Left ventricle myocardium inferior (tissue), 1 donor: Measurements from ENCODE around the gene TMEM255B. TPM values are rescaled to one million over a fixed set of nuclear protein-coding genes. Genes with fewer than 3 reads are reported as not detected.
"Not testable (repeated sequence)": the region's sequence is repeated elsewhere in the genome, so short reads cannot be mapped to it uniquely, and the experiment has no call there.

Experiments
- DNase-seq: peaks from one replicate; pipeline ENCODE4 v3.0.0-alpha.2; 2020
- H3K27ac ChIP-seq: fragments of 200-600 bp; replicated peaks from 2 replicates; pipeline ENCODE4 v1.8.0; 2021
- H3K27me3 ChIP-seq: fragments of 200-600 bp; 2 replicates; pipeline ENCODE4 v1.8.0; 2021; ENCODE audit warnings: low read depth
- H3K36me3 ChIP-seq: fragments of 200-600 bp; 2 replicates; pipeline ENCODE4 v1.8.0; 2021
- H3K4me1 ChIP-seq: fragments of 200-600 bp; 2 replicates; pipeline ENCODE4 v1.8.0; 2021
- H3K4me3 ChIP-seq: fragments of 200-600 bp; 2 replicates; pipeline ENCODE4 v1.8.0; 2021; ENCODE audit warnings: mild to moderate bottlenecking, moderate library complexity
- H3K9me3 ChIP-seq: fragments of 200-600 bp; replicated peaks from 2 replicates; pipeline ENCODE4 v1.8.0; 2021
- intact Hi-C: fragments of 100-400 bp; cut with micrococcal nuclease; formaldehyde crosslinking; loops from one replicate; pipeline ENCODE4 v1.11.0; 2022
- total RNA-seq: library from RNA; stranded (reverse); fragmentation: NEBNext Ultra II Directional; extraction: Animal tissue kit (Norgen Biotek cat#: 25700); gene quantifications from one replicate; pipeline ENCODE4 v1.2.1, GENCODE V29; 2021
- TF ChIP-seq, protein P1 (sequence below): fragments of 200-600 bp; IDR thresholded peaks from 2 replicates; pipeline ENCODE4 v1.8.0; 2021; ENCODE audit warnings: antibody characterized with exemption, mild to moderate bottlenecking, borderline replicate concordance
- donor health status: DM: no; HTN: yes; CAD: no; lungs with severe emphysema.

Gene TMEM255B
- total RNA-seq, 1 donor from 2014 or later, result 7.7 TPM

DNA sequence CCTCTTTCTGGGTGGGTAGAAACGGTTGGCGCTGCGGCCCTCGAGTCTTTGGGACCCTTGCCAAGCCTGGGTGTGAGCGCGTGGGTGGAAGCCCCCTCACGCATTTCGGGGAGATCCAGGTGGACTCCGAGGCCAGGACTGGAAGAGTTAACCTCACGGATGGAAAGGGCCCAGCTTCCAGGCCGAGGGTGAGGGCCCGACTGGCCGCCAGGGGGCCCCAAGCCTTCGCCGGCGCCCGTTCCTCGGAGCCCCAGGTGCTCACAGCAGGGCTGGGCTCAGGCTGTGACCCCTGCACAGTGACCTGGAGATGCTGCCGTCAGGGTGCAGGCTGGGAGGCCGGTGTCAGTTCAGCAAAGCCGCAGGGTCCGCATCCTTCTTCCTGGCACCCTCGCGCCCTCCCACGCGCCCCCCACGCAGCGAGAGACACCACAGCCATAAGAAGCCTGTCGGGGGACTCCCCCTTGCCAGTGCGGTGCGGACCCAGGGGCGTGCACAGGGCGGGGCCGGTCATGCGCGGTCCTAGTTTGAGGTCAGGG, 34.2 kb upstream of the TMEM255B start:
- H3K27ac ChIP-seq, result peak overlapping the region; percentile 92
- peaks cover 25% of the 10 kb centered on the region for H3K4me1 ChIP-seq
- peak overlapping the region; percentile 68 for H3K4me3 ChIP-seq
- peaks cover 4% of the 10 kb centered on the region for H3K27me3 ChIP-seq
- intact Hi-C loops, result no loop called here
- TF ChIP-seq, protein P1, sequence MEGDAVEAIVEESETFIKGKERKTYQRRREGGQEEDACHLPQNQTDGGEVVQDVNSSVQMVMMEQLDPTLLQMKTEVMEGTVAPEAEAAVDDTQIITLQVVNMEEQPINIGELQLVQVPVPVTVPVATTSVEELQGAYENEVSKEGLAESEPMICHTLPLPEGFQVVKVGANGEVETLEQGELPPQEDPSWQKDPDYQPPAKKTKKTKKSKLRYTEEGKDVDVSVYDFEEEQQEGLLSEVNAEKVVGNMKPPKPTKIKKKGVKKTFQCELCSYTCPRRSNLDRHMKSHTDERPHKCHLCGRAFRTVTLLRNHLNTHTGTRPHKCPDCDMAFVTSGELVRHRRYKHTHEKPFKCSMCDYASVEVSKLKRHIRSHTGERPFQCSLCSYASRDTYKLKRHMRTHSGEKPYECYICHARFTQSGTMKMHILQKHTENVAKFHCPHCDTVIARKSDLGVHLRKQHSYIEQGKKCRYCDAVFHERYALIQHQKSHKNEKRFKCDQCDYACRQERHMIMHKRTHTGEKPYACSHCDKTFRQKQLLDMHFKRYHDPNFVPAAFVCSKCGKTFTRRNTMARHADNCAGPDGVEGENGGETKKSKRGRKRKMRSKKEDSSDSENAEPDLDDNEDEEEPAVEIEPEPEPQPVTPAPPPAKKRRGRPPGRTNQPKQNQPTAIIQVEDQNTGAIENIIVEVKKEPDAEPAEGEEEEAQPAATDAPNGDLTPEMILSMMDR, result peak; percentile 86
- no peaks in the 10 kb centered on the region for H3K36me3 ChIP-seq
- H3K9me3 ChIP-seq, result no peaks in the 10 kb centered on the region
- DNase-seq, result peak; percentile 75

- H3K9me3 ChIP-seq, intact Hi-C loops, H3K36me3 ChIP-seq, H3K27me3 ChIP-seq: not testable (repeated sequence)
- H3K4me3 ChIP-seq, result peak overlapping the region; percentile 68
- H3K4me1 ChIP-seq, result peaks cover 25% of the 10 kb centered on the region
- peak overlapping the region; percentile 92 for H3K27ac ChIP-seq
- peak; percentile 60 for DNase-seq
Observed at GRCh38 chr13:113725329-113726105, 33.5 kb upstream of the TMEM255B start.

DNA sequence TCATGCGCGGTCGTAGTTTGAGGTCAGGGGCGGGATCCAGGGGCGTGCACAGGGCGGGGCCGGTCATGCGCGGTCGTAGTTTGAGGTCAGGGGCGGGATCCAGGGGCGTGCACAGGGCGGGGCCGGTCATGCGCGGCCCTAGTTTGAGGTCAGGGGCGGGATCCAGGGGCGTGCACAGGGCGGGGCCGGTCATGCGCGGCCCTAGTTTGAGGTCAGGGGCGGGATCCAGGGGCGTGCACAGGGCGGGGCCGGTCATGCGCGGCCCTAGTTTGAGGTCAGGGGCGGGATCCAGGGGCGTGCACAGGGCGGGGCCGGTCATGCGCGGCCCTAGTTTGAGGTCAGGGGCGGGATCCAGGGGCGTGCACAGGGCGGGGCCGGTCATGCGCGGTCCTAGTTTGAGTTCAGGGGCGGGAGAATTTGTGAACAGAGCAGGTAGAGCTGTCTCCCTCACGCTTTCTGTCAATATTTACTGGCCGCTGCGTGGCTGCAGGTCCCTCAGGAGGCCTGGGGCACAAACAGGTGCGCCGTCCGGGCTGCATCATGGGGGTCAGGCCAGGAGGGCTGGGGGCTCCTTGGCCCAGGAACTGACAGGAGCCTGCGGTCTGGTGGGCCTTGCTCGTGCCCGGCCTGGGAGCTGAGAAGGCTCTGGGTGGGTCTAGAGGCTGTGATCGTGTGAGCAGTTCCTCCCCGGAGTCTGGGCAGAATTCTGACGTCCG, 32.8 kb upstream of the TMEM255B start:
- Histone ChIP-seq H3K4me3 (peak overlapping the region; percentile 54), H3K27me3 (peaks cover 15% of the 10 kb centered on the region), H3K4me1 (peaks cover 25% of the 10 kb centered on the region), H3K27ac (peak overlapping the region; percentile 81)
- DNase-seq, H3K9me3 ChIP-seq, H3K36me3 ChIP-seq, intact Hi-C loops: not testable (repeated sequence)

GRCh38 chr13:113726961-113727411, 32.0 kb upstream of the TMEM255B start:
- no peaks in the 10 kb centered on the region for H3K9me3 ChIP-seq
- peaks cover 25% of the 10 kb centered on the region for H3K4me1 ChIP-seq
- TF ChIP-seq, protein P1, result no peak
- DNase-seq, result no peak
- H3K27ac ChIP-seq, result peak overlapping the region; percentile 81
- peaks cover 17% of the 10 kb centered on the region for H3K27me3 ChIP-seq
- no peak overlapping the region for H3K4me3 ChIP-seq
- H3K36me3 ChIP-seq, result no peaks in the 10 kb centered on the region
- intact Hi-C loops, result no loop called here

- H3K4me3 ChIP-seq, result no peak overlapping the region
- no peaks in the 10 kb centered on the region for H3K9me3 ChIP-seq
- intact Hi-C loops, result no loop called here
- no peak for DNase-seq
- H3K36me3 ChIP-seq, result no peaks in the 10 kb centered on the region
- H3K27ac ChIP-seq, result no peak overlapping the region
- TF ChIP-seq, protein P1, result no peak
- peaks cover 17% of the 10 kb centered on the region for H3K27me3 ChIP-seq
- peaks cover 25% of the 10 kb centered on the region for H3K4me1 ChIP-seq
Observed at GRCh38 chr13:113728571-113729054, 30.4 kb upstream of the TMEM255B start.

DNA sequence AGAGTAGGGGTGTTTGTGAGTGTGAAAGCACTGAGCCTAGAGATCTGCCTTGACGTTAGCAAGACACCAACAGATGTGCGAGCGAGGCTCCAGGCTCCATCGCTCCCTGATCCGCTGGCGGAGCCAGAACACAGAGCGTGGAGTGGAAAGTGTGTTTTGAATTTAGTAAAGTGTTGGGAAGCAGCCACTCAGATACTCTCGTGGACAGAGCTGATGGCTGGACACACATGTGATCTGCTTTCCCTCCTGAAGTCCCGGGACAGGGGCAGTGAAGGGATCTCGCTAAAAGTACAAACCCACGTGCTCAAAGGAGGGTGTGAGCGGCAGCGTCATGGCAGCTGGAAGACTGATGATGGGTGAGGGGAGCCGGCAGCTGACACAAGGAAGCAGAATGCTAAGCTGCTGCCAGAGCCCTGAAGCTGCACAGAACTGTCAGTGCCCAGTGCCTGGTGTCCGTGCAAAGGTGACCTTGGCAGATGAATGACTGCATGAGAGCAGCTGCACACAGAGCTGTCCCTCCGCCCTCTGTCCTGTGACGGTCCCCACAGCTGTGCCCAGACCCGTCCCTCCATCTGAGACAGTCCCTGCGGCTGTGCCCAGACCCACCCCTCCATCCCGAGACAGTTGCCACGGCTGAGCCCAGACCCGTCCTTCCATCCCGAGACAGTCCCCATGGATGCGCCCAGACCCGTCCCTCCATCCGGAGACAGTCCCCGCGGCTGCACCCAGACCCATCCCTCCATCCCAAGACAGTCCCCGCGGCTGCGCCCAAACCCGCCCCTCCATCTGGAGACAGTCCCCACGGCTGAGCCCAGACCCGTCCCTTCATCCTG, 29.6 kb upstream of the TMEM255B start:
- H3K27me3 ChIP-seq, result peaks cover 17% of the 10 kb centered on the region
- peaks cover 19% of the 10 kb centered on the region for H3K4me1 ChIP-seq
- no peaks in the 10 kb centered on the region for H3K9me3 ChIP-seq
- peak overlapping the region; percentile 30 for H3K27ac ChIP-seq
- H3K4me3 ChIP-seq, result no peak overlapping the region
- intact Hi-C loops, result no loop called here
- TF ChIP-seq, protein P1, result no peak
- peak; percentile 47 for DNase-seq
- H3K36me3 ChIP-seq, result no peaks in the 10 kb centered on the region
